H1 (cell line): ENCODE measurements around the gene SMARCA1. TPM values are rescaled to one million over a fixed set of nuclear protein-coding genes. Genes with fewer than 3 reads are reported as not detected.

Experiments
- BACH1 ChIP-seq: IDR thresholded peaks from 2 replicates; pipeline ENCODE4 v1.6.1; 2012; ENCODE audit warnings: low read length, improper control_type of control experiment
- CTBP2 ChIP-seq: IDR thresholded peaks from 2 replicates; pipeline ENCODE4 v1.7.0; 2011; ENCODE audit warnings: borderline replicate concordance, mild to moderate bottlenecking, moderate library complexity, mixed read lengths, low read length; ENCODE audit not compliant: insufficient read depth, insufficient read length
- E2F6 ChIP-seq: IDR thresholded peaks from 2 replicates; pipeline ENCODE4 v1.6.1; 2012; ENCODE audit warnings: inconsistent platforms
- RNF2 ChIP-seq: fragments of 200-900, 300-1000 bp; sonication (generic); IDR thresholded peaks from 2 replicates; pipeline ENCODE4 v1.7.1; 2016; ENCODE audit warnings: borderline replicate concordance, low read depth, mild to moderate bottlenecking, antibody characterized with exemption, low read length; ENCODE audit not compliant: poor library complexity, severe bottlenecking; ENCODE audit errors: missing control alignments
- SP4 ChIP-seq: IDR thresholded peaks from 2 replicates; pipeline ENCODE4 v1.6.1; 2012; ENCODE audit warnings: low read length, inconsistent platforms
- polyA plus RNA-seq, 7 experiments: library from polyadenylated mRNA; depleted of rRNA in 3 of 7; stranded (reverse) in 5 of 7; unstranded in 2 of 7; fragments of >200 nt in 5 of 7; fragments of 200-250 nt in 2 of 7; gene quantifications; 1 replicate in 5 of 7; 2 replicates in 1 of 7; 4 replicates in 1 of 7; pipeline versions ENCODE4 v1.2.1 to v1.2.3, GENCODE V29; 2011 to 2013; ENCODE audit warnings: missing spikeins in 2 of 7, mixed read lengths in 2 of 7
- total RNA-seq: library from RNA; stranded (reverse); fragmentation: NEBNext Ultra II Directional; extraction: Animal tissue kit (Norgen Biotek cat#: 25700); gene quantifications from 2 replicates; pipeline ENCODE4 v1.2.1, GENCODE V29; 2021

Gene SMARCA1
- total and polyA plus RNA-seq, 2 of the 8 experiments (the other 6 are each of a cell fraction or from before 2014, with no cell fraction given): 13.1 to 54.4 TPM

GRCh38 chrX:129462707-129463106 lies 60.6 kb downstream of the SMARCA1 start (continued):
- no peak for TF ChIP-seq CTBP2
- TF ChIP-seq SP4: no peak
- no peak for TF ChIP-seq BACH1
- no peak for TF ChIP-seq E2F6
- TF ChIP-seq RNF2: no peak
